GM12874 (cell line): ENCODE results near the gene TRAF4.
A peak's percentile ranks its signal among the peaks of the same experiment; 100 is the strongest.

Experiments used
- CTCF ChIP-seq: IDR thresholded peaks from 2 replicates; pipeline ENCODE4 v1.5.1; 2011; ENCODE audit warnings: low read depth, mild to moderate bottlenecking, control low read depth, low read length, moderate library complexity; ENCODE audit not compliant: insufficient read depth

Gene TRAF4

DNA sequence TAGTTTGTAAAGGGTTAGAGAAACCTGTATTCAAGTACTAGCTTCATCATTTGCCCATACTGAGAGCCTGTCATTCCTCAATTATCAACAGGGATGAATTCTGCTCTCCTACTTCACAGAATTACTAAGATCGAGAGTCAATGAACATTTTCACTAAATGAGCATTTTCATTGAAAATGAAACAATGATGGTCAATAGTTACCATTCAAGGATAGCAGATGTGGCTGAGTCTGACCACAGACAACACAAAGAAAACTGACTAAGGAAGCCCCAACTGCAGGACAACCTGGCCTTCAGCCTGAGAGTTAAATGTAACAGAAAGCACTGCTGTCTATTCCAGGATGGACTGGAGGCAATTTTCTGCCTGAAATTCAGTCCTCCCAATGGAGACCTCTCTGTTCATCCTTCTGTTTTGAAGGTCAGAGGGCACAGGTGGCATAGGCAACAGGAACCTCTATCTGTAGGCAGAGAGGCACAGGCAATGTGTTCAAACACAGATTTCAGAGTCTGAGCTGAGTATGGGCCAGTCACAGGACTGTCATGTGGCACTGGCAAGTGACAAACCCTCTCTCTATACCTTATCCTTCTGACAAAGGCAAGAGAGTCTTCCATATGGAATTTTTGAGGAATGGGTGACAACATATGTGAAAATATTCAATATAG lies 19.5 kb downstream of the TRAF4 start:
- TF ChIP-seq CTCF, result no peak

DNA sequence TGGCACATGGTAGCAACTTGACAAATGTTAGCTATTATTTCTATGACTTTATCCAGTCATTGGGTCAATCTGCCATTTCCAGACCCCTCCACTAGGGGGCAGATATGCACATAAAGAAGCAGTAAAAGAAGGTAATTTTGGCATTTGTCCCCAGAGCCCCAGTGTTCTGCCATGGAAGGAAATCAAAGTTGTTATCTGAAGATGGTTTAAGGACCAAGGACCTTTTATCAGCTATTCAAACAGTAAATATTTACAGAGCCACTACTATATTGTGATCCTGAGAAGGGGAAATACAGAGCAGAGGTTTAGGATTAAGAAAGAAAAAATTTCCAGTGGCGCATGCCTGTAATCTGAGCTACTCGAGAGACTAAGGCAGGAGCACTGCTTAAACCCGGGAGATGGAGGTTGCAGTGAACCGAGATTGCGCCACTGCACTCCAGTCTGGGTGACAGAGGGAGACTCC lies 20.0 kb downstream of the TRAF4 start:
- TF ChIP-seq CTCF, result peak; percentile 71

DNA sequence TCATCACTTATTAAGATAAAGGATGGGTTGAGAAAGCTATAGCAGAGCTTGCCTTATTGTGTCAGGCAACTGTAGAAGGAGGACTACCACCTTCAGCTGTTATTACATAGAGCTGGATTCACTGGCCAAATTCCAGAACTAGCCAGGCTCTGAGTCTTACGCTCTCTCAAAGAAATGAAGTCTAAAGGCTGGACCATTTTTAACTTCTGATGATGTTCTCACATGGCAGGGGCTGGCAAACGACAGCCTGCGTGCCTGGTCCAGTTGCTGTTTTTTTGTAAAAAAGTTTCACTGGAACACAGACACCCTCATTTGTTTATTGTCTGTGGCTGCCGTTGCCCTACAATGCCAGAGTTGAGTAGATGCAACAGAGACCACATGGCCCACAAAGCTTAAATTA lies 21.2 kb downstream of the TRAF4 start:
- TF ChIP-seq CTCF, result no peak

DNA sequence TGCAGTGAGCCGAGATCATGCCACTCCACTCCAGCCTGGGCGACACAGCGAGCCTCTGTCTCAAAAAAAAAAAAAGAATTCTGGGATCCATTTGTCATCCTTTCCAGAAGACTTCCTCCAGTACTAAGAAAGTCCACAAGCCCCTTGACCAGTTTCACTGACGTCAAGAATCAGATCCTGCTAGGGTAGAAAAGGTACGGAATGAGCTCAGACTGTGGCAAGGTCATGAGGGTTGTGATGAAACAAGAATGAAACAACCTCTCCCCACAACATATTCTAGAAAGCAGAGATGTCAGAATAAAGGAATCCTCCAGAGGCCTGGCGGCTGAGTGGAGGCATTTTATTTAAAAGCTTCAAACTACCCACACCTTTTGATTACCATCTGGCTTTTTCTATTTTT lies 29.9 kb downstream of the TRAF4 start:
- no peak for TF ChIP-seq CTCF

DNA sequence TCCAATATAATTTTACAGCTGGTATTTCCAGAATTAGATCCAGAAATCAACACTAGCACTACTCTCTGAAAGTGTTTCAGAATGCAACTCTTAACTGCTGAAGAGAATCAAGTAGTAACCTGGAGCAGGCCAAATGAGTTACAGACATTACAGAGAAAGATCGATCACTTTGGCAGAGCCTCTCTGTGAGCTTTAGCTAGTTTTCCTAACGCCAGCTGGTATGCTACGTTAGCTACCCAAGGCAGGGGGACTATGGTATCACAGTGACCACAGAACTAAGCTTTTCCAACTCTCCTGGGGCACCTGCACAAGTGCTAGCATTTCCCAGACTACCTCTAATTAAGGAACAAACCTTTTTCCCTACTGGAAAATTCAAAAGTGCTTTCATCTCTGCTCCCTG lies 30.4 kb downstream of the TRAF4 start:
- no peak for TF ChIP-seq CTCF

DNA sequence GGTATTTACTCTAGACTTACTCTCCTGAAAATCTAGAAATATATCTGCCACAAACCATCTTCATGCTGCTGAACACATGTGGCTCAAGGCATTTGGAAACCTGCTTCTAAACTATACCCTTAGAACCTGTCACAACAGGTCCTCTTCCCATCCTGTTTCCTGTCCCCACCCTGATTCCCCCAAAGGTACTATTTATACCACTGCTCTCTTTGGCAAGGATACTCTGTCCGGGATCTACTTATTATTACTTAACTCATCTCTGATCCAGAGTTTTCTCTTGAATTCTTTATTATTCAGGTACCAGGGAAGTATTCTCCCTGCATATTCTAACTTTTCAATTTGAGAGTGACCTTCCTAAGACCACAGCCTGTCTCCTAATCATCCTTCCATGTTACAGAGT lies 33.4 kb downstream of the TRAF4 start:
- no peak for TF ChIP-seq CTCF

DNA sequence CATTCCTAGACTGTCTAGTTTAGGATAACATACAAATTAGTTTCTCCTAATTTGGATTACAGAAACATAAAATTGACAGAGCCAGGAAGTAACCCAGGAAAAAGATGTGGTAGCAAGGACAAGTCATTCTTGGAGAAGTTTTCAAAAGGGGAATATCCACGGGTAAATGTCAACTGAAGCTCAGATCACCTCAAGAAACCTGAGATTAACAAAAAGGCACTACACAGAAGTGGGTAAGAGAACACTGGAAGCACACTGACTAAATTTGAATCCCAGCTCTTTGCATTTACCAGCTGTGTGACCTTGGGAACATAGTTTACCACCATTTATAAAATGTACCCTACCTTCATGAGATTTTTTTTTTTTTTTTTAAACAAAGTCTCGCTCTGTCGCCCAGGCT lies 39.4 kb downstream of the TRAF4 start:
- TF ChIP-seq CTCF, result no peak
